SK-N-SH (cell line): ENCODE results near the gene ADRB2. TPM values are rescaled to one million over a fixed set of nuclear protein-coding genes. Genes with fewer than 3 reads are reported as not detected.

Experiments
- CTCF ChIA-PET: fragments of 300-600, 350-600 bp; formaldehyde crosslinking; extraction: SDS; loops from one replicate; lab custom pipeline; 2021; lab: Yijun Ruan, JAX
- POLR2A ChIA-PET: fragments of 350-600 bp; sonication (Branson Sonifier 250); formaldehyde crosslinking; extraction: SDS; loops from one replicate; lab custom pipeline; 2020; ENCODE audit warnings: antibody characterized with exemption, inconsistent platforms; lab: Yijun Ruan, JAX
- DNase-seq: peaks from one replicate; pipeline ENCODE4 v3.0.0; 2012
- H2AFZ ChIP-seq: fragments of 200-600 bp; sonication (generic); 2 replicates; pipeline ENCODE4 v1.8.1; 2016; ENCODE audit warnings: antibody characterized with exemption, mild to moderate bottlenecking, low read depth
- H3F3A ChIP-seq: fragments of 200-600 bp; sonication (generic); replicated peaks from 2 replicates; pipeline ENCODE3; 2016; ENCODE audit warnings: antibody characterized with exemption, mild to moderate bottlenecking; ENCODE audit not compliant: insufficient read depth
- H3K27ac ChIP-seq, 2 experiments: fragments of 200-500 bp in 1 of 2; fragments of 200-600 bp in 1 of 2; sonication (Bioruptor generic) in 1 of 2; sonication (generic), shearing (Covaris generic) in 1 of 2; 2 replicates each; pipeline versions ENCODE4 v1.5.1 to v1.6.1; 2014 to 2016; ENCODE audit warnings: low read depth in 2 of 2, inconsistent platforms in 1 of 2, low read length in 1 of 2, mild to moderate bottlenecking in 1 of 2, mixed read lengths in 1 of 2
- H3K27me3 ChIP-seq: fragments of 200-600 bp; sonication (generic), shearing (Covaris generic); 2 replicates; pipeline ENCODE4 v1.6.1; 2016; ENCODE audit warnings: mixed run types; ENCODE audit not compliant: insufficient read depth
- H3K36me3 ChIP-seq, 2 experiments: fragments of 200-500 bp in 1 of 2; fragments of 200-600 bp in 1 of 2; sonication (Bioruptor generic) in 1 of 2; sonication (generic) in 1 of 2; replicated peaks in 1 of 2; 2 replicates each; pipeline versions ENCODE3 to v1.5.1; 2014 to 2016; ENCODE audit warnings: low read length in 1 of 2, mild to moderate bottlenecking in 1 of 2; ENCODE audit not compliant: insufficient read depth in 2 of 2, control insufficient read depth in 1 of 2
- H3K4me1 ChIP-seq, 2 experiments: fragments of 200-500 bp in 1 of 2; fragments of 200-600 bp in 1 of 2; sonication (Bioruptor generic) in 1 of 2; sonication (generic), shearing (Covaris generic) in 1 of 2; 2 replicates each; pipeline versions ENCODE4 v1.5.1 to v1.6.1; 2014 to 2016; ENCODE audit warnings: low read depth in 1 of 2, low read length in 1 of 2, mixed run types in 1 of 2; ENCODE audit not compliant: insufficient read depth in 2 of 2, control insufficient read depth in 1 of 2
- H3K4me2 ChIP-seq: fragments of 200-600 bp; sonication (generic), shearing (Covaris generic); 2 replicates; pipeline ENCODE4 v1.6.1; 2017; ENCODE audit warnings: mixed run types
- H3K4me3 ChIP-seq, 2 experiments: fragments of 200-500 bp in 1 of 2; fragments of 200-600 bp in 1 of 2; sonication (Bioruptor generic) in 1 of 2; sonication (generic), shearing (Covaris generic) in 1 of 2; 2 replicates each; pipeline versions ENCODE4 v1.5.1 to v1.8.1; 2014 to 2016; ENCODE audit warnings: low read depth in 2 of 2, inconsistent platforms in 1 of 2, low read length in 1 of 2, mild to moderate bottlenecking in 1 of 2, mixed read lengths in 1 of 2, moderate library complexity in 1 of 2
- H3K79me2 ChIP-seq: fragments of 200-600 bp; sonication (generic); 2 replicates; pipeline ENCODE4 v1.8.1; 2017; ENCODE audit warnings: mild to moderate bottlenecking; ENCODE audit not compliant: insufficient read depth
- H3K9ac ChIP-seq: fragments of 200-600 bp; sonication (generic); 2 replicates; pipeline ENCODE4 v1.6.1; 2017; ENCODE audit warnings: mixed run types
- H3K9me2 ChIP-seq: fragments of 200-600 bp; sonication (generic); 2 replicates; pipeline ENCODE4 v1.6.1; 2017; ENCODE audit warnings: mixed run types
- H3K9me3 ChIP-seq: fragments of 200-600 bp; sonication (generic); 2 replicates; pipeline ENCODE4 v1.6.1; 2017; ENCODE audit warnings: mixed run types, mild to moderate bottlenecking, moderate library complexity
- H4K20me1 ChIP-seq: fragments of 200-600 bp; sonication (generic); 2 replicates; pipeline ENCODE4 v1.6.1; 2017; ENCODE audit warnings: mild to moderate bottlenecking, mixed run types; ENCODE audit not compliant: insufficient read depth
- CHD2 ChIP-seq: fragments of 150-350 bp; IDR thresholded peaks from 2 replicates; pipeline ENCODE4 v1.6.1; 2018; ENCODE audit warnings: low read length; ENCODE audit not compliant: partially characterized antibody
- CTCF ChIP-seq: fragments of 200-600 bp; sonication (generic); IDR thresholded peaks from 2 replicates; pipeline ENCODE4 v1.6.1; 2017; ENCODE audit warnings: antibody characterized with exemption, mild to moderate bottlenecking, moderate library complexity
- EZH2phosphoT487 ChIP-seq: fragments of 200-600 bp; sonication (generic); IDR thresholded peaks from 2 replicates; pipeline ENCODE4 v1.6.1; 2017; ENCODE audit warnings: low read depth, mixed run types, mild to moderate bottlenecking, antibody characterized with exemption, moderate library complexity, borderline replicate concordance
- FOSL2 ChIP-seq: IDR thresholded peaks from 2 replicates; pipeline ENCODE4 v1.4.0; 2012; ENCODE audit warnings: low read depth, mild to moderate bottlenecking, moderate library complexity, borderline replicate concordance
- IRF3 ChIP-seq: fragments of 150-350 bp; IDR thresholded peaks from 2 replicates; pipeline ENCODE4 v1.6.1; 2016; ENCODE audit warnings: mild to moderate bottlenecking, low read depth, low read length
- MAX ChIP-seq: IDR thresholded peaks from 2 replicates; pipeline ENCODE4 v1.4.0; 2012; ENCODE audit warnings: low read depth
- MXI1 ChIP-seq: IDR thresholded peaks from 2 replicates; pipeline ENCODE4 v1.6.1; 2012; ENCODE audit warnings: mild to moderate bottlenecking, low read depth, low read length, improper control_type of control experiment
- NFIC ChIP-seq: IDR thresholded peaks from 2 replicates; pipeline ENCODE4 v1.4.0; 2012; ENCODE audit warnings: borderline replicate concordance
- PBX3 ChIP-seq: IDR thresholded peaks from 2 replicates; pipeline ENCODE4; 2012
- RFX5 ChIP-seq: IDR thresholded peaks from 2 replicates; pipeline ENCODE4 v1.6.1; 2012; ENCODE audit warnings: mild to moderate bottlenecking, improper control_type of control experiment, low read length
- SMC3 ChIP-seq: IDR thresholded peaks from 2 replicates; pipeline ENCODE4 v1.6.1; 2012; ENCODE audit warnings: low read depth, low read length, improper control_type of control experiment
- TAF1 ChIP-seq: IDR thresholded peaks from 2 replicates; pipeline ENCODE4 v1.6.1; 2012; ENCODE audit warnings: low read depth, mild to moderate bottlenecking, low read length, moderate library complexity, borderline replicate concordance
- USF2 ChIP-seq: fragments of 150-350 bp; IDR thresholded peaks from 2 replicates; pipeline ENCODE4 v1.6.1; 2017; ENCODE audit warnings: antibody characterized with exemption, low read length, low read depth, borderline replicate concordance
- YY1 ChIP-seq: IDR thresholded peaks from 2 replicates; pipeline ENCODE4 v1.4.0; 2012; ENCODE audit warnings: low read depth, mild to moderate bottlenecking
- WGBS: methylation state at CpG from one replicate; pipeline ENCODE4 v1.1.6; 2017; ENCODE audit warnings: low lambda C conversion rate; 5-methylcytosine and 5-hydroxymethylcytosine counted together
- polyA plus RNA-seq, 3 experiments: library from polyadenylated mRNA; depleted of rRNA; stranded (reverse); fragments of >200 nt; gene quantifications; 2 replicates each; pipeline ENCODE4 v1.2.3, GENCODE V29; 2012

Gene ADRB2
- polyA plus RNA-seq, 1 of the 3 experiments (the other 2 are of a cell fraction) = 1.0 TPM

GRCh38 chr5:148838357-148838756 is 11.9 kb downstream of the ADRB2 start:
- POLR2A ChIA-PET = no interaction called here
- TF ChIP-seq PBX3 = no peak
- no peak for TF ChIP-seq MAX
- no peak for TF ChIP-seq FOSL2
- no peak for TF ChIP-seq USF2
- TF ChIP-seq IRF3 = no peak
- no peak for TF ChIP-seq EZH2phosphoT487
- TF ChIP-seq CTCF = no peak
- no peak for TF ChIP-seq NFIC
- TF ChIP-seq RFX5 = no peak
- TF ChIP-seq YY1 = no peak
- TF ChIP-seq SMC3 = no peak
- no peak for TF ChIP-seq MXI1
- no peak for TF ChIP-seq TAF1
- no peak for TF ChIP-seq CHD2
- no peaks in the 10 kb centered on the region for H3K9me3 ChIP-seq
- no peak for DNase-seq
- no peak overlapping the region for H3K4me3 ChIP-seq
- no peaks in the 10 kb centered on the region for H4K20me1 ChIP-seq
- no peak overlapping the region for H2AFZ ChIP-seq
- no peaks in the 10 kb centered on the region for H3K9me2 ChIP-seq
- CTCF ChIA-PET = interaction anchor here (1.0 kb wide), 1 partner anchor 119 kb away, joined by 3 read pairs; no protein-coding TSS in a partner anchor
- no peak overlapping the region for H3K9ac ChIP-seq
- no peak overlapping the region for H3K4me2 ChIP-seq
- no peaks in the 10 kb centered on the region for H3K27me3 ChIP-seq
- H3K79me2 ChIP-seq = no peaks in the 10 kb centered on the region; the same call in 1 of the 2 replicates
- H3K4me1 ChIP-seq = peaks cover 0 to 4% of the 10 kb centered on the region in 2 experiments; a peak in 1 of 4 replicates
- WGBS = 29% methylated on average over 1 of the region's 1 CpG
- H3K36me3 ChIP-seq = peaks cover 0 to 3% of the 10 kb centered on the region in 2 experiments
- no peak overlapping the region for H3K27ac ChIP-seq
- peaks cover 6% of the 10 kb centered on the region for H3F3A ChIP-seq
